ENCODE results near the gene TBC1D5.

- no peak for TF ChIP-seq ZNF70 (CRISPR knock-in tag; IDR thresholded peaks at IDR 0.05)
- no peak for TF ChIP-seq BACH2 (CRISPR knock-in tag; IDR thresholded peaks at IDR 0.05; ENCODE audit: borderline replicate concordance)
- TF ChIP-seq ZNF8 (CRISPR knock-in tag; IDR thresholded peaks at IDR 0.05) = no peak
- no peak for TF ChIP-seq PATZ1 (CRISPR knock-in tag; IDR thresholded peaks at IDR 0.05; ENCODE audit: borderline replicate concordance)
- TF ChIP-seq TSHZ2 (CRISPR knock-in tag; IDR thresholded peaks at IDR 0.05) = no peak
- TF ChIP-seq PPARA (CRISPR knock-in tag; IDR thresholded peaks at IDR 0.05; ENCODE audit: borderline replicate concordance) = no peak
- TF ChIP-seq CSRNP3 (CRISPR knock-in tag; IDR thresholded peaks at IDR 0.05) = no peak
- TF ChIP-seq SNAI2 (CRISPR knock-in tag; IDR thresholded peaks at IDR 0.05) = no peak
- TF ChIP-seq RARB (CRISPR knock-in tag; IDR thresholded peaks at IDR 0.05) = no peak
- TF ChIP-seq ZNF565 (CRISPR knock-in tag; conservative IDR thresholded peaks at IDR 0.05; ENCODE audit: low read depth) = no peak
- TF ChIP-seq CSDC2 (CRISPR knock-in tag; IDR thresholded peaks at IDR 0.05) = no peak
- no peak for TF ChIP-seq GLIS3 (CRISPR knock-in tag; IDR thresholded peaks at IDR 0.05)
- TF ChIP-seq ZFP3 (CRISPR knock-in tag; IDR thresholded peaks at IDR 0.05) = no peak
- no peak for TF ChIP-seq ISL1 (CRISPR knock-in tag; IDR thresholded peaks at IDR 0.05)
These were observed 510.7 kb downstream of the TBC1D5 start for GRCh38 chr3:17231537-17232261.

Measured in SK-N-SH treated with all-trans-retinoic acid at 6 μM for 48 hours (cell line).